UCSD-AML1 (cell line): ENCODE results near the gene LRRN2.
"Not testable (repeated sequence)": the region's sequence is repeated elsewhere in the genome, so short reads cannot be mapped to it uniquely, and the experiment has no call there.

Source experiments
- DNase-seq: peaks from one replicate; lab custom pipeline; 2025; ENCODE audit not compliant: unreplicated experiment; lab: John Stamatoyannopoulos, UW

The LRRN2 gene

GRCh38 chr1:204633665-204634064 is 51.9 kb downstream of the LRRN2 start:
- no peak for DNase-seq

- DNase-seq: no peak
Observed at GRCh38 chr1:204630132-204630905, 55.2 kb downstream of the LRRN2 start.

GRCh38 chr1:204629459-204629858 is 56.1 kb downstream of the LRRN2 start:
- DNase-seq: not testable (repeated sequence)

- no peak for DNase-seq
Observed at GRCh38 chr1:204628868-204629267, 56.7 kb downstream of the LRRN2 start.

- no peak for DNase-seq
Observed at GRCh38 chr1:204627436-204627835, 58.1 kb downstream of the LRRN2 start.

- no peak for DNase-seq
Observed at GRCh38 chr1:204626381-204626780, 59.2 kb downstream of the LRRN2 start.

GRCh38 chr1:204624631-204625216 is 60.8 kb downstream of the LRRN2 start:
- DNase-seq: no peak

- no peak for DNase-seq
Observed at GRCh38 chr1:204623894-204624361, 61.6 kb downstream of the LRRN2 start.

GRCh38 chr1:204623365-204623893 is 62.1 kb downstream of the LRRN2 start:
- DNase-seq: no peak

- DNase-seq: no peak
Observed at GRCh38 chr1:204621996-204622395, 63.5 kb downstream of the LRRN2 start.

- no peak for DNase-seq
Observed at GRCh38 chr1:204621396-204621795, 64.1 kb downstream of the LRRN2 start.

- no peak for DNase-seq
Observed at GRCh38 chr1:204619721-204620120, 65.8 kb downstream of the LRRN2 start.

GRCh38 chr1:204618148-204618760 is 67.3 kb downstream of the LRRN2 start:
- DNase-seq: no peak

- no peak for DNase-seq
Observed at GRCh38 chr1:204617256-204618147, 68.0 kb downstream of the LRRN2 start.

GRCh38 chr1:204616641-204617040 is 68.9 kb downstream of the LRRN2 start:
- DNase-seq: no peak

GRCh38 chr1:204615881-204616280 is 69.7 kb downstream of the LRRN2 start:
- no peak for DNase-seq

- no peak for DNase-seq
Observed at GRCh38 chr1:204613636-204614035, 71.9 kb downstream of the LRRN2 start.

- no peak for DNase-seq
Observed at GRCh38 chr1:204612326-204612725, 73.2 kb downstream of the LRRN2 start.

- no peak for DNase-seq
Observed at GRCh38 chr1:204611036-204611435, 74.5 kb downstream of the LRRN2 start.

- DNase-seq: no peak
Observed at GRCh38 chr1:204607910-204608309, 77.6 kb downstream of the LRRN2 start.

- no peak for DNase-seq
Observed at GRCh38 chr1:204605791-204606190, 79.7 kb downstream of the LRRN2 start.
